Endometrium (tissue), 2 donors: ENCODE measurements around the gene CEACAM5.
"Not testable (repeated sequence)": the region's sequence is repeated elsewhere in the genome, so short reads cannot be mapped to it uniquely, and the experiment has no call there.

ENCODE experiments used
- FAIRE-seq: peaks from 2 replicates; lab custom pipeline; 2012; peaks lifted over from hg19 to GRCh38; lab: Jason Lieb, UNC
- donor health status: control.
- donor health status: control.

Gene CEACAM5

GRCh38 chr19:41740415-41741243 is 32.2 kb downstream of the CEACAM5 start:
- FAIRE-seq: no peak

- FAIRE-seq: no peak
Observed at GRCh38 chr19:41741244-41741554, 32.8 kb downstream of the CEACAM5 start.

- no peak for FAIRE-seq
Observed at GRCh38 chr19:41744850-41745249, 36.4 kb downstream of the CEACAM5 start.

- no peak for FAIRE-seq
Observed at GRCh38 chr19:41745756-41746155, 37.3 kb downstream of the CEACAM5 start.

GRCh38 chr19:41746593-41747227 is 38.3 kb downstream of the CEACAM5 start:
- no peak for FAIRE-seq

GRCh38 chr19:41748012-41748411 is 39.6 kb downstream of the CEACAM5 start:
- no peak for FAIRE-seq

GRCh38 chr19:41750248-41751134 is 42.1 kb downstream of the CEACAM5 start:
- FAIRE-seq: not testable (repeated sequence)

GRCh38 chr19:41753159-41753558 is 44.7 kb downstream of the CEACAM5 start:
- FAIRE-seq: no peak

- no peak for FAIRE-seq
Observed at GRCh38 chr19:41753936-41754529, 45.6 kb downstream of the CEACAM5 start.

- no peak for FAIRE-seq
Observed at GRCh38 chr19:41755328-41755913, 47.0 kb downstream of the CEACAM5 start, which contains the start of gene CEACAM6. Gene CEACAM6, plus strand, starts transcription at chr19:41755530. Its CDS starts 109 bp downstream, at chr19:41755639.

- no peak for FAIRE-seq
Observed at GRCh38 chr19:41758846-41759245, 50.4 kb downstream of the CEACAM5 start.

- FAIRE-seq: no peak
Observed at GRCh38 chr19:41767115-41767514, 58.7 kb downstream of the CEACAM5 start.

GRCh38 chr19:41768105-41768504 is 59.7 kb downstream of the CEACAM5 start:
- FAIRE-seq: not testable (repeated sequence)

- FAIRE-seq: peak; percentile 95
Observed at GRCh38 chr19:41769608-41770007, 61.2 kb downstream of the CEACAM5 start.

GRCh38 chr19:41771410-41771809 is 63.0 kb downstream of the CEACAM5 start:
- FAIRE-seq: no peak

GRCh38 chr19:41774515-41774980 is 66.1 kb downstream of the CEACAM5 start:
- no peak for FAIRE-seq

GRCh38 chr19:41776700-41777099 is 68.3 kb downstream of the CEACAM5 start:
- no peak for FAIRE-seq
